ENCODE results near the gene FBRSL1. TPM values are rescaled to one million over a fixed set of nuclear protein-coding genes. Genes with fewer than 3 reads are reported as not detected.

FBRSL1 gene
- total and polyA plus RNA-seq, 2 of the 8 experiments (the other 6 are each of a cell fraction or from before 2014, with no cell fraction given): 18.4 to 109 TPM

DNA sequence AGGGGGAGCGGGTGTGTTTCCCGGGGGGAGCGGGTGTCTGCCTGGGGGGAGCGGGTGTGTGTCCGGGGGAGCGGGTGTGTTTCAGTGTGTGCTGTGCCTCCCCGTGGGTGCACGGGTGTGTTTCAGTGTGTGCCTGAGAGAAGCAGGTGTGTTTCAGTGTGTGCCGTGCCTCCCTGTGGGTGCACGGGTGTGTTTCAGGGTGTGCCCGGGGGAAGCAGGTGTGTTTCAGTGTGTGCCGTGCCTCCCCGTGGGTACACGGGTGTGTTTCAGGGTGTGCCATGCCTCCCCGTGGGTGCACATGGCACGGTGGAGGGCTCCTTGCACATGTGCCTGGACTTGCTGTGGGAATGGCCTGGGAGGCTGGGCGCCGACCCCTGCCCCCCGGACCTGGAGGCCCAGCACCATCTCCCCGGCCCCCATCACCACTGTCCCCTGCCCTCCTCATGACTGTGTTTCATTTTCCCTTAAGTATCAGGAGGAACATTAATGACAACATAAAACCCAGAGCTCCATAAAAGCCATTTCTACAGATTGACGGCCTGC, 38.7 kb downstream of the FBRSL1 start:
- Histone ChIP-seq H3K14ac (ENCODE audit: insufficient read length) (no peak overlapping the region), H4K8ac (ENCODE audit: extremely low read depth, insufficient read depth, low read length) (no peak overlapping the region), H2BK12ac (ENCODE audit: low read depth, low read length) (no peak overlapping the region), H3K9me3 (ENCODE audit: insufficient read depth in 2 of 2, low read depth in 1 of 2, low read length in 1 of 2) (peaks cover 25 to 40% of the 10 kb centered on the region in 2 experiments), H3K27ac (ENCODE audit: low read depth, low read length) (no peak overlapping the region), H3K4me1 (replicated peaks in 1 of 4; ENCODE audit: control insufficient read depth in 3 of 4, insufficient read depth in 4 of 4, low read length in 3 of 4) (peaks cover 0 to 15% (median 11%) of the 10 kb centered on the region in 4 experiments; a peak in 6 of 7 replicates), H3K27me3 (replicated peaks in 1 of 4; ENCODE audit: control insufficient read depth in 3 of 4, extremely low read depth in 1 of 4, insufficient read depth in 3 of 4, low read length in 3 of 4) (peaks cover 0 to 34% (median 24%) of the 10 kb centered on the region in 4 experiments; a peak in 5 of 7 replicates), H3K9ac (replicated peaks in 1 of 4; ENCODE audit: extremely low read depth in 1 of 4, low read depth in 3 of 4, low read length in 3 of 4) (no peak overlapping the region), H3K18ac (ENCODE audit: extremely low read depth, low read length) (no peak overlapping the region), H3K56ac (replicated peaks; ENCODE audit: insufficient read length, low read depth, low read length) (no peak overlapping the region), H2AK5ac (ENCODE audit: low read depth, low read length) (peak overlapping the region; percentile 90; the same call in 1 of the 2 replicates), H2BK15ac (ENCODE audit: low read length) (no peak overlapping the region), H2AFZ (ENCODE audit: low read length) (no peak overlapping the region), H3K79me2 (ENCODE audit: control insufficient read depth in 1 of 2, insufficient read depth in 2 of 2, low read length in 2 of 2) (no peaks in the 10 kb centered on the region), H2BK5ac (ENCODE audit: low read depth, low read length) (no peak overlapping the region), H4K5ac (ENCODE audit: insufficient read length, low read depth, low read length) (no peak overlapping the region), H3K79me1 (ENCODE audit: low read depth, low read length) (no peaks in the 10 kb centered on the region; the same call in 1 of the 2 replicates), H4K91ac (replicated peaks; ENCODE audit: insufficient read length, low read length) (no peak overlapping the region), H2BK120ac (replicated peaks; ENCODE audit: low read depth, low read length) (no peak overlapping the region), H3K4me2 (ENCODE audit: insufficient read depth in 1 of 2, low read depth in 2 of 2, low read length in 2 of 2) (no peak overlapping the region), H3K4me3 (ENCODE audit: extremely low read depth in 1 of 4, insufficient read depth in 2 of 4, low read depth in 3 of 4, low read length in 4 of 4) (no peak overlapping the region), H4K20me1 (replicated peaks in 1 of 2; ENCODE audit: control insufficient read depth in 1 of 2, insufficient read depth in 2 of 2, low read length in 2 of 2) (peaks cover under 1 to 9% of the 10 kb centered on the region in 2 experiments), H3K23ac (ENCODE audit: insufficient read length) (no peak overlapping the region), H3K23me2 (ENCODE audit: low read depth, low read length) (no peaks in the 10 kb centered on the region), H2BK20ac (ENCODE audit: low read length) (no peak overlapping the region), H3K36me3 (ENCODE audit: control insufficient read depth in 2 of 4, insufficient read depth in 4 of 4, low read length in 3 of 4) (peaks cover 0 to 7% (median 0%) of the 10 kb centered on the region in 4 experiments; a peak in 1 of 8 replicates), H3K4ac (replicated peaks; ENCODE audit: insufficient read length, low read depth, low read length) (no peak overlapping the region)
- DNase-seq (ENCODE audit: low read depth in 1 of 2, low spot score in 2 of 2) (no peak), FAIRE-seq (no peak)
- CTCF ChIA-PET (ENCODE audit: partially characterized antibody): interaction anchor here (0.6 to 8.6 kb wide), 8 partner anchors 9 to 318 kb away, joined by 3 to 83 read pairs (median 3); no protein-coding TSS in a partner anchor
- 88% methylated on average over 11 of the region's 21 CpGs; no CpG with 5 or more reads in 1 of the 2 experiments for WGBS, 2 experiments (ENCODE audit: extremely low coverage in 1 of 2, insufficient coverage in 1 of 2, insufficient read length in 1 of 2, insufficient replicate concordance in 2 of 2, low coverage in 1 of 2, low lambda C conversion rate in 2 of 2, missing lambda C conversion rate in 1 of 2)
- TF ChIP-seq RNF2 (IDR thresholded peaks at IDR 0.05; ENCODE audit: borderline replicate concordance, low read depth, low read length, missing control alignments, poor library complexity, severe bottlenecking) (no peak), TAF1 (IDR thresholded peaks at IDR 0.05; ENCODE audit: low read depth, low read length) (no peak), TAF7 (optimal IDR thresholded peaks at IDR 0.05; ENCODE audit: borderline replicate concordance, low read depth, low read length) (no peak), EP300 (IDR thresholded peaks at IDR 0.05; ENCODE audit: borderline replicate concordance in 1 of 2, low read depth in 2 of 2, low read length in 2 of 2) (no peak), CBX5 (IDR thresholded peaks at IDR 0.05; ENCODE audit: low read depth, low read length) (no peak)
- POLR2A ChIA-PET (ENCODE audit: partially characterized antibody): interaction anchor here (1.2 to 1.8 kb wide), 3 partner anchors 14 to 51 kb away, joined by 3 to 4 read pairs (median 4); no protein-coding TSS in a partner anchor
